Esophagus (tissue), 2 donors: ENCODE measurements around the gene TMEM239. TPM values are rescaled to one million over a fixed set of nuclear protein-coding genes. Genes with fewer than 3 reads are reported as not detected.

Experiments used
- H3K27ac ChIP-seq, 2 donors: one replicate each; pipeline ENCODE4 v1.5.1; 2013; ENCODE audit warnings: low read depth in 2 of 2, mild to moderate bottlenecking in 2 of 2, inconsistent platforms in 1 of 2, low read length in 1 of 2, moderate library complexity in 1 of 2
- H3K27me3 ChIP-seq, 2 donors: one replicate each; pipeline ENCODE4 v1.6.1; 2013; ENCODE audit warnings: low read length in 2 of 2, control low read depth in 1 of 2, mild to moderate bottlenecking in 1 of 2; ENCODE audit not compliant: insufficient read depth in 2 of 2, control insufficient read depth in 1 of 2
- H3K36me3 ChIP-seq, 2 donors: one replicate each; pipeline ENCODE4 v1.6.1; 2013; ENCODE audit warnings: low read length in 1 of 2; ENCODE audit not compliant: control insufficient read depth in 2 of 2, insufficient read depth in 2 of 2
- H3K4me1 ChIP-seq, 2 donors: one replicate each; pipeline ENCODE4 v1.6.1; 2013; ENCODE audit warnings: low read length in 1 of 2; ENCODE audit not compliant: control insufficient read depth in 2 of 2, insufficient read depth in 2 of 2
- H3K4me3 ChIP-seq, 2 donors: one replicate each; pipeline ENCODE4 v1.5.1; 2013; ENCODE audit warnings: low read length in 2 of 2, mild to moderate bottlenecking in 2 of 2, low read depth in 1 of 2, moderate library complexity in 1 of 2
- H3K9me3 ChIP-seq, 2 donors: one replicate each; pipeline ENCODE4 v1.6.1; 2013; ENCODE audit warnings: mild to moderate bottlenecking in 2 of 2, low read depth in 1 of 2, low read length in 1 of 2, moderate library complexity in 1 of 2; ENCODE audit not compliant: control insufficient read depth in 2 of 2, insufficient read depth in 1 of 2
- WGBS, 2 donors: extraction: QIAGEN DNeasy Blood & Tissue Kit; methylation state at CpG; one replicate each; pipeline ENCODE4 v1.1.7; 2013; 5-methylcytosine and 5-hydroxymethylcytosine counted together
- polyA plus RNA-seq, 2 donors: library from polyadenylated mRNA; stranded (reverse); fragments of 200-250 nt; gene quantifications; one replicate each; pipeline ENCODE4 v1.2.3, GENCODE V29; 2013
- donor health status: healthy with polysubstance abuse.
- donor health status: Bipolar disorder and iron deficiency.

The TMEM239 gene
- polyA plus RNA-seq, 2 donors, result not detected

DNA sequence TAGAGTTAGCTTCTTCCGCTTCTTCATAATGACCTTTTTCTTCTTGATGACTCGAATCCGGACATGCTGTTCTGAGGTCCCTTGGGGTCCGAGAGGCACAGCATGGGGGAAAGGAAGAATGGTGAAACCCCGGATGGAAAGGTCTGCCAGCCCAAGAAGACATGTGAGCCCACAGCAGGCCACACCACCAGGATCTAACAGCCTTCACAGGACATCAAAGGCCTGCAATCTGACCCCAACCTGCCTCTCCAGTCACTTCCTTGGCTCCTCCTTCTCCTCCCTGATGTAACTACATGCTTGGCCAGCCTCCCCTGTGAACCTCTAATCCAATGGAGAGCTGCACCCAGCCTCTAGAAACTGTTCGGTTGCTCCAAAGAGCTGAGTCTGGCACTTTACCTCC lies 17.4 kb upstream of the TMEM239 start:
- H3K36me3 ChIP-seq, result peaks cover 0 to 2% of the 10 kb centered on the region in 2 donors
- H3K9me3 ChIP-seq, result no peaks in the 10 kb centered on the region
- no peak overlapping the region for H3K27ac ChIP-seq
- peaks cover 0 to 3% of the 10 kb centered on the region in 2 donors for H3K27me3 ChIP-seq
- WGBS, 2 donors, result 56 to 69% methylated on average over 6 of the region's 6 CpGs
- H3K4me3 ChIP-seq, result no peak overlapping the region
- H3K4me1 ChIP-seq, result peaks cover 5 to 21% of the 10 kb centered on the region in 2 donors

DNA sequence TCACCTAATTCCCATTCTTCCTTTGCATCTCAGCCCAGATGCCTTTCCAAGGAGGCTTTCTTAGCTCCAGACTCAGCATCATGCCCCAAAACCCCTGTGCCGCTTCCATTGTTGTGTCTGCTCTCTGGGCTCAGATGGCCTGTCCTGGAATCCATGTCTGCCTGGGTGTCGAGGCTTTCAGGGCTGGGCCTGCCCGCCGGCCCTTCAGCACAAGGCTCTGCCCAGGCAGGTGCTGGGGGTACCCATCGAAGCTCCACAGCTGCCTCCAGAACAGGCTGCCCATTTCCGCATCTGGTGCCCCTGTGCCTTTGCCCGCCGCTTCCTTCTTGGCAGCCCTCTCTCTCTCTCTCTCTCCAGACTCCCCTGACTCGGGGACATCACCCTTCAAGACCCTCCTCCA lies 16.9 kb upstream of the TMEM239 start:
- H3K36me3 ChIP-seq, result peaks cover 0 to 2% of the 10 kb centered on the region in 2 donors
- no peak overlapping the region for H3K27ac ChIP-seq
- peaks cover 0 to 3% of the 10 kb centered on the region in 2 donors for H3K27me3 ChIP-seq
- peaks cover 5 to 21% of the 10 kb centered on the region in 2 donors for H3K4me1 ChIP-seq
- WGBS, 2 donors, result 40 to 56% methylated on average over 9 of the region's 9 CpGs
- no peaks in the 10 kb centered on the region for H3K9me3 ChIP-seq
- H3K4me3 ChIP-seq, result no peak overlapping the region

DNA sequence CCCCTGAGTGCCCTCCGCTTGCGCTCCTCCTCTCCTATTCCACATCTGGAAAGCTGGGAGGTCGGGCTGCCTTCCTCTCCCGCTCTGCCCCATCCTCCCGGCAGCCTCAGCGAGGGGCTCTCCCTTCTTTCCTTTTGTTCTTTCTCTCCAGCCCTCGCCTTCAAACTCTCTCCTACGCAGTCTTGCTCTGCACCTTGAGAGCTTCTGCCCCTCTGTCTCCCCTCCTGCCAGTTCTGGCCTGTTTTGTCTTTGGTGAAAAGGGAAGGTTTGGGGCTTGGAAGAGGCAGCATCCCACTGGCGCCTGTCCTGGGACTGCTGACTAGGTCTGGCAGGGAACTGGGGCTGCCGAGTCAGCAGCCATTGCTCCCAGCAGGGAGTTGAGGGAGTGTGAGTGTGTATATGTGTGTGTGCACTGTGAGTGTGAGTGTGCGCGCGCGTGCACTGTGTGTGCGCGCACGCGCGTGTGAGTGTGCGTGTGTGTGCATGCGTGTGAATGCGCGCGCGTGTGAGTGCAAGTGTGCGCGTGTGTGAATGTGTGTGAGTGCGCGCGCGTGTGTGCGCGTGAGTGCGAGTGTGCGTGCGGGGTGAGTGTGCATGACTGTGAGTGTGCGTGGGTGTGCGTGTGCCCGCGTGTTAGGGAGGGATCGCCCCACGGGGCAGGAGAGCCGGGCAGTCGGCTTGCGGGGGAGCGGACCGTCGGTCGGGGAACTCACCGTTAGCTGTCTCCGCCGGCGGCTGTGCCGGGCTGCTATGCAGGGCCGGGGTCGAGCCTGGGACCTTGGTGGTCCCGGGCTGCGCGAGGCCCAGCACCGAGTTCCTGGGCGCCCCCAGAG lies 16.3 kb upstream of the TMEM239 start:
- Histone ChIP-seq H3K9me3 (no peaks in the 10 kb centered on the region), H3K4me3 (peak overlapping the region; percentile 2 to 38), H3K27me3 (peaks cover 0 to 8% of the 10 kb centered on the region in 2 donors), H3K27ac (no peak overlapping the region), H3K4me1 (peaks cover 5 to 21% of the 10 kb centered on the region in 2 donors), H3K36me3 (peaks cover 0 to 2% of the 10 kb centered on the region in 2 donors)
- 4 to 6% methylated on average over 60 to 61 of the region's 61 CpGs for WGBS, 2 donors

DNA sequence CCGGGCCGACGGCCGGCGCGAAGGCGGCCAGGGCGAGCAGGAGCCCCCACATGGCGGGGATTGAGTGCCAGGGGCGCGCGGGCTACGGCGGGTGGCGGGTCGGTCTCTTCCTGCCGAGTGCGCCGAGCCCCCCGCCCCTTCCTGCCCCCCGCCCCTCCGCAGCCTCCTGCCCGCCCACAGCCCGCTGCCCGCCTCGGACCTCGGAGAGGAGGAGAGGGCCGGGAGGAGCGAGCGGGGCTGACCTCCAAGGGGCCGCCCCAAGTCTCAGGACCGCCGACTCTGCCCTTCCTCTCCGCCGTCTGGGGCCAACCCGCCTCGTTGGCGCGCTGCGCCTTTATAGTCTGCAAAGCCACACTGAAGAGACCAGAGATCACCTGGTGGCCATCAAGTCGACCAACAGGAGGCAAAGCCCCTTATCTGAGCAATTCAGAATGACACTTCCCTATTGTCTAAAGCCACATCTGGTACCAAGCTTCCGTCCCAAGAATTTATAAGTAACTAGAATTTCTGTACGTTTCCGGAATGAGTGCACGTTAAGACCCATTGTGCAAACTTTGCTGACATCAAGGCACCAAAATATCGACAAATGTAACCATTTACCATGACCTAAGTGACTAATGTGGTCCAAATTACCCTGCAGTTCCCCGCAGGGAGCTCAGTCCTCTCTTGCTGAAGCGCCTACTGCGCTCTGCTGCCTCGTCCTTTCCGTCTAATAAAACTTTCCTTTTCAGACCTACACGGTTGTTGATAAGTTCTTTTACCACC lies 15.5 kb upstream of the TMEM239 start, which contains the start of gene CPXM1:
Gene CPXM1, minus strand, starts transcription at position 107 of the 765 bp plus-strand sequence. Its CDS starts 55 bp downstream, at position 52.
- 6% methylated on average over 23 to 51 of the region's 52 CpGs for WGBS, 2 donors
- peak within 1 kb of the TSS; percentile 25 to 38 for H3K4me3 ChIP-seq
- H3K36me3 ChIP-seq, result no peaks in the 10 kb centered on the region
- peaks cover 0 to 15% of the 10 kb centered on the region in 2 donors for H3K27me3 ChIP-seq
- H3K9me3 ChIP-seq, result no peaks in the 10 kb centered on the region
- no peak within 1 kb of the TSS for H3K27ac ChIP-seq
- H3K4me1 ChIP-seq, result peaks cover 5 to 21% of the 10 kb centered on the region in 2 donors

DNA sequence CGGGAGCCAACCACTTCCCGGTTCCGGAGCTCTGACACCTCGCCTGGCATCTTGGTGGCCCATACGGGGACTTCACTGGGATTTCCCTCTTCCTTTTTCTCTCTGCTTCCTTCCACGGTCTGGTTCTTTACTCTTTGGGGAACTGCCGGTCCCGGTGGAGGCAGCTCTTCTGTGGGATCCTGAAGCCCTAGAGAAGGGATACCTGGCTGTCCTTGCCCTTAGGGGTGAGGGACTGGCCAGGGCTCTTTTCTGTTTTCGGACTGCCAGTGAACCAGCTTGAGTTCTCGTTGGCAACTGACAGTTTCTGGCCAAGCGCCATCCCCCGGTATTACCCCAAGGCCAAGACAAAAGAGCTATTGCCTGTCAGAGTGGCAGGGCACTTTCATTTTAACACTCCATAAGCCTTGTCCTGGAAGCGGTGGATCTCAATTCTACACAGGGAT lies 14.9 kb upstream of the TMEM239 start:
- Histone ChIP-seq H3K27ac (no peak overlapping the region), H3K9me3 (no peaks in the 10 kb centered on the region), H3K4me1 (peaks cover 5 to 21% of the 10 kb centered on the region in 2 donors), H3K27me3 (peaks cover 0 to 15% of the 10 kb centered on the region in 2 donors), H3K4me3 (peak overlapping the region in 1 of 2 donors; percentile 25), H3K36me3 (no peaks in the 10 kb centered on the region)
- WGBS, 2 donors, result 5 to 9% methylated on average over 13 of the region's 13 CpGs

DNA sequence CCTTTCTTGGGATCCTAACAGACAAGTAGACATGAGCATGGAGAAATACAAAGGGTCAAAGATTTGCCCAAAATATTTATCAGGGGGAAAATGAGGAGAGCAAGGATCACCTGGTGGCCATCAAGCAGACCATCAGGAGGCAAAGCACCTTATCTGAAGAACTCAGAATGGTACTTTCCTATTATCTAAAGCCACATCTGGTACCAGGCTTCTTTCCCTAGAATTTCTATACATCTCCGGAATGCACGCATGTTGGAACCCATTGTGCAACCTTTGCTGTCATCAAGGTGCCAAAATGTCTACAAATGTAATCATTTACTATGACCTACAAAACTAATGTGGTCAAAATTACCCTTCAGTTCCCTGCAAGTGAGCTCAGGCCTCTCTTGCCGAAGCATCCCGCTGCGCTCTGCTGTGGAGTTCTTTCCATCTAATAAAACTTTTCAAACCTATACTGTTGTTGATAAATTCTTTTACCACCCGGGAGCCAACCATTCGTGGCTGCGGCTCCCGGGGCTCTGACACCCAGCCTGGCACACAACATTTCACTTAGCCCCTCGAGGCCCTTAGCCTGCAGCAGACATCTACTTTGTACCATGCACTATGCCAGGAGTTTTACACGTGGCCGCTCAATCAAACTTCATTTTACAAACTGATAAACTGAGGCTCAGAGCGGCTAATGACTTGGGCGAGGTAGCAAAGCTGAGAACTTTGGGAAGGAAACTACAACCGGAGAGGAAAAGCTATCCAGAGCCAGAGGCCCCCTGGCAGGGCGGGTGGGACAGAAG lies 11.9 kb upstream of the TMEM239 start:
- H3K27ac ChIP-seq, result no peak overlapping the region
- peaks cover 5 to 11% of the 10 kb centered on the region in 2 donors for H3K4me1 ChIP-seq
- H3K27me3 ChIP-seq, result peaks cover 0 to 18% of the 10 kb centered on the region in 2 donors
- no peaks in the 10 kb centered on the region for H3K9me3 ChIP-seq
- H3K36me3 ChIP-seq, result no peaks in the 10 kb centered on the region
- H3K4me3 ChIP-seq, result no peak overlapping the region
- WGBS, 2 donors, result 64 to 68% methylated on average over 16 of the region's 16 CpGs

DNA sequence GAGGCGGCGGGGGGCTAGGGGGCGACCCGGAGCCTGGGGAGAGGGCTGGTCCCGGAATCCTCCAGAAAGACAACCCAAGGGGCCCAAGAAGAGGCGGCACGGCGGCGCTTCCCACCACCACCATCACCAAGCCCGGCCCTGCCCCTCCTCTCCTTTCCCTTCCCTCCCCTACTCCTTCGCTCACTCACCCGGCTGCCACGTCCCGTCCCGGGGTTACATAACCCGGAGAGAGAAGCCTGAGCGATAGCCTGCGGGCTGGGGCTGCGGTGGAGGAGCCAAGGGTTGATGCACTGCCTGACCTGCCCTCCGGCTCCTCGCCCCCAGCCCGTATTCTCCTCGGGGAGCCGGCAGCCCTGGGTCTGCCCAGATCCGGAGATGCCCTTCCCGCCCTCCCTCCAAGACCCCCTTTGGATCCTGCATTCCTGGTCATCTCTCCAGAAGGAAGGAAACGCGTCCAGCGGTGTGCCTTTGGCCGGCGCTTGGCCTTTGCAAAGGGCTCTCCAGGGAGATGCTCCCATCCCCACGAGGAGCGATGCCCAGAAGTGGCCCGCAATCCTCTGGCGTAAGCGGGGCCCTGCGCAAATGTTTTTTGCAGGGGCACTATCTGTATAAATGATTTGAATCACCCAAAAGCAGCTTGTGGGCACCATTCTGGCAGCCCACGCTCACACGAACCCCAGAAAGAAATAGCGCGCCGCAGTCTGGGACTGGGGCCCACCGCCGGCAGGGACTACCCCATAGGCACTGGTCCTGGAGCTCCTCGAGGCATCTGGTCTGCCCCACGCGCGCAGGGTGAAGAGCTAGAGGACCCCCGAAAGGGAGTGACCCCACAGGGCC lies 11.1 kb upstream of the TMEM239 start:
- Histone ChIP-seq H3K9me3 (peaks cover 0 to 2% of the 10 kb centered on the region in 2 donors), H3K27me3 (peaks cover 0 to 18% of the 10 kb centered on the region in 2 donors)

DNA sequence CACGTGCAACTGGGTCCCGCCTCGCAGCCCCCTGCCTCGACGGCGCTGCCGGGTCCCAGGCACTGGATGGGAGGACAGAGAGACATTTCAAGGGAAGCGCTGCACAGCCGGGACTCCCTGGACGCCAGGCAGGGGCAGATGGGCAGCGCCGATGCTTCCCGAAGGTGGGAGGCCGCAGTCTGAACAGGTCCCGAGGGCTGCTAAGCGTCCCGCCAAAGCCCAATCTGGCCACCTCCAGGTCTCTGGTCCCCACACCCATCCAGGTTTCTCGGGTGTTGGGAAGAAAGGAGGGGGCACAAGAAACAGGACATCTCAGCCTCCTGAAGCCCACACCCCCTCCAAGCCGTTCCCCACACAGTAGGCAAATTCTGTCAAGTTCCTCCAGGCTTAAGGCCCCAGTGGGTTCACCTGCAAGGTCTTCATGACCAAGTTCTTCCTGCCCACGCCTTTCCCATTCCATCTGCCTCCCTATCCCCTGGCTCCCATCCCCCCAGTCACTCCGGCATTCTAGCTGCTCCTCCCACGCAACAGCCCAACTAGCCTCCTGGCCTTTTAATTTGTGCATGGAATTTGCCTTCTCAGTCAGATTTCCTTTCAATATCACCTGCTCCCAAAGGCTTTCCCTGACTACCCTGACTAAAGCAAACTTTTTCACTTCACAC lies 10.3 kb upstream of the TMEM239 start:
- H3K9me3 ChIP-seq, result peaks cover 0 to 2% of the 10 kb centered on the region in 2 donors
- no peaks in the 10 kb centered on the region for H3K4me1 ChIP-seq
- no peaks in the 10 kb centered on the region for H3K36me3 ChIP-seq
- H3K27me3 ChIP-seq, result peaks cover 0 to 15% of the 10 kb centered on the region in 2 donors
- H3K27ac ChIP-seq, result no peak overlapping the region
- 43 to 48% methylated on average over 22 of the region's 22 CpGs for WGBS, 2 donors
- H3K4me3 ChIP-seq, result no peak overlapping the region

More for the DNA sequence above, 11.1 kb upstream of the TMEM239 start:
- no peak overlapping the region for H3K27ac ChIP-seq
- H3K36me3 ChIP-seq, result no peaks in the 10 kb centered on the region
- H3K4me3 ChIP-seq, result no peak overlapping the region
- 17 to 19% methylated on average over 45 to 49 of the region's 49 CpGs for WGBS, 2 donors
- H3K4me1 ChIP-seq, result peaks cover 2 to 3% of the 10 kb centered on the region in 2 donors
